ELF-1 (cell line): ENCODE measurements around the gene CTIF.

ENCODE experiments used
- DNase-seq: peaks from one replicate; pipeline ENCODE4 v3.0.0-alpha.2; 2016; ENCODE audit warnings: low read depth, low spot score

Gene CTIF

GRCh38 chr18:48773821-48774220 is 235.0 kb downstream of the CTIF start:
- DNase-seq: no peak

- no peak for DNase-seq
Measured at GRCh38 chr18:48774941-48775340, 236.1 kb downstream of the CTIF start.

GRCh38 chr18:48775372-48776155 is 236.7 kb downstream of the CTIF start:
- no peak for DNase-seq

GRCh38 chr18:48776156-48776555 is 237.3 kb downstream of the CTIF start:
- DNase-seq: no peak

- no peak for DNase-seq
Measured at GRCh38 chr18:48776641-48777025, 237.8 kb downstream of the CTIF start.

GRCh38 chr18:48777026-48777743 is 238.4 kb downstream of the CTIF start:
- DNase-seq: peak; percentile 95

- no peak for DNase-seq
Measured at GRCh38 chr18:48777744-48778116, 238.9 kb downstream of the CTIF start.

- no peak for DNase-seq
Measured at GRCh38 chr18:48778344-48779011, 239.6 kb downstream of the CTIF start.

GRCh38 chr18:48779462-48779861 is 240.6 kb downstream of the CTIF start:
- DNase-seq: no peak

- DNase-seq: no peak
Measured at GRCh38 chr18:48780201-48780912, 241.5 kb downstream of the CTIF start.

GRCh38 chr18:48780913-48781162 is 242.0 kb downstream of the CTIF start:
- DNase-seq: no peak

- peak; percentile 78 for DNase-seq
Measured at GRCh38 chr18:48781163-48781987, 242.5 kb downstream of the CTIF start.

GRCh38 chr18:48781988-48782363 is 243.1 kb downstream of the CTIF start:
- DNase-seq: no peak

- no peak for DNase-seq
Measured at GRCh38 chr18:48782381-48782861, 243.6 kb downstream of the CTIF start.

- no peak for DNase-seq
Measured at GRCh38 chr18:48783616-48784520, 245.0 kb downstream of the CTIF start.

GRCh38 chr18:48784656-48785055 is 245.8 kb downstream of the CTIF start:
- DNase-seq: no peak

- no peak for DNase-seq
Measured at GRCh38 chr18:48785091-48785614, 246.3 kb downstream of the CTIF start.

- no peak for DNase-seq
Measured at GRCh38 chr18:48785736-48786454, 247.1 kb downstream of the CTIF start.

- no peak for DNase-seq
Measured at GRCh38 chr18:48786455-48787202, 247.8 kb downstream of the CTIF start.
